ENCODE results near the gene FNTB. TPM values are rescaled to one million over a fixed set of nuclear protein-coding genes. Genes with fewer than 3 reads are reported as not detected.

Gene FNTB
- total RNA-seq, 1 experiment from 2014 or later: 20.7 TPM

DNA sequence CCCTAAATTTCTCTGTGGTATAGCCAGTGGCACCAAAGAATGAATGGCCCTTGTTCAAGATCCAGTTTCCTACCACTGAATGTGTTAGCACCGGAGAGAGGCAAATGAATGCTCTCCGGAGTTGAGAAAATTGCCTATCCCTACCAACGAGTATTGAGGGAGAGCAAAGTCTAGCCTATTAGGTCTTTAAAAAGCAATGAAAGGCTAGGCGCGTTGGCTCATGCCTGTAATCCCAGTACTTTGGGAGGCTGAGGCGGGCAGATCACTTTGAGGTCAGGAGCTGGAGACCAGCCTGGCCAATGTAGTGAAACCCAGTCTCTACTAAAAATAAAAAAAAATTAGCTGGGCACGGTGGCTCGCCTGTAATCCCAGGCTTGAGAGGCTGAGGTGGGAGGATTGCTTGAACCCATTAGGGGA is 13.7 kb upstream of the FNTB start:
- Histone ChIP-seq H2BK5ac (ENCODE audit: insufficient read length, low read length) (no peak overlapping the region), H4K5ac (ENCODE audit: insufficient read length, low read depth, low read length) (no peak overlapping the region)
- H3K4me3 Mint-ChIP-seq: peak overlapping the region; percentile 72 to 84

More for the DNA sequence above, 13.7 kb upstream of the FNTB start:
- peaks cover 32% of the 10 kb centered on the region for H3K27me3 Mint-ChIP-seq (ENCODE audit: low read depth)
- H3K9me3 Mint-ChIP-seq: no peaks in the 10 kb centered on the region
- DNase-seq: no peak
- no peak overlapping the region for H3K9ac ChIP-seq (ENCODE audit: extremely low read depth, insufficient read length, low read length)
- no peak overlapping the region for H4K91ac ChIP-seq (ENCODE audit: insufficient read length, low read depth, low read length)
- TF ChIP-seq, protein P1, sequence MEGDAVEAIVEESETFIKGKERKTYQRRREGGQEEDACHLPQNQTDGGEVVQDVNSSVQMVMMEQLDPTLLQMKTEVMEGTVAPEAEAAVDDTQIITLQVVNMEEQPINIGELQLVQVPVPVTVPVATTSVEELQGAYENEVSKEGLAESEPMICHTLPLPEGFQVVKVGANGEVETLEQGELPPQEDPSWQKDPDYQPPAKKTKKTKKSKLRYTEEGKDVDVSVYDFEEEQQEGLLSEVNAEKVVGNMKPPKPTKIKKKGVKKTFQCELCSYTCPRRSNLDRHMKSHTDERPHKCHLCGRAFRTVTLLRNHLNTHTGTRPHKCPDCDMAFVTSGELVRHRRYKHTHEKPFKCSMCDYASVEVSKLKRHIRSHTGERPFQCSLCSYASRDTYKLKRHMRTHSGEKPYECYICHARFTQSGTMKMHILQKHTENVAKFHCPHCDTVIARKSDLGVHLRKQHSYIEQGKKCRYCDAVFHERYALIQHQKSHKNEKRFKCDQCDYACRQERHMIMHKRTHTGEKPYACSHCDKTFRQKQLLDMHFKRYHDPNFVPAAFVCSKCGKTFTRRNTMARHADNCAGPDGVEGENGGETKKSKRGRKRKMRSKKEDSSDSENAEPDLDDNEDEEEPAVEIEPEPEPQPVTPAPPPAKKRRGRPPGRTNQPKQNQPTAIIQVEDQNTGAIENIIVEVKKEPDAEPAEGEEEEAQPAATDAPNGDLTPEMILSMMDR (conservative IDR thresholded peaks at IDR 0.05): no peak
- no peak overlapping the region for H3K56ac ChIP-seq (ENCODE audit: insufficient read length, low read depth, low read length)
- H4K8ac ChIP-seq (replicated peaks; ENCODE audit: insufficient read length, low read depth, low read length): no peak overlapping the region
- no peak overlapping the region for H2AK5ac ChIP-seq (ENCODE audit: insufficient read length, low read length)
- H3K27ac Mint-ChIP-seq: no peak overlapping the region; a peak in 1 of 7 replicates
- no peak overlapping the region for H3K27ac ChIP-seq (ENCODE audit: insufficient read length, low read depth, low read length)
- H3K23me2 ChIP-seq (ENCODE audit: insufficient read length, low read depth, low read length, poor library complexity, severe bottlenecking): no peaks in the 10 kb centered on the region
- H3K36me3 Mint-ChIP-seq (ENCODE audit: insufficient read depth in 1 of 3, low read depth in 3 of 3): peaks cover 0 to 5% (median 4%) of the 10 kb centered on the region in 3 experiments; a peak in 2 of 7 replicates
- H3K4ac ChIP-seq (ENCODE audit: low read depth, low read length): no peak overlapping the region
- H3T11ph ChIP-seq (ENCODE audit: low read length): no peak overlapping the region
- no peak overlapping the region for H3K14ac ChIP-seq (ENCODE audit: insufficient read depth, low read length)
- H3K4me1 ChIP-seq (ENCODE audit: insufficient read depth, low read length): peaks cover 27% of the 10 kb centered on the region; the same call in 1 of the 2 replicates
- H3K27me3 ChIP-seq (ENCODE audit: insufficient read depth, low read length): no peaks in the 10 kb centered on the region
- WGBS (ENCODE audit: extremely low coverage, insufficient read length, low lambda C conversion rate): no CpG with 5 or more reads among the region's 8 CpGs
- H3K23ac ChIP-seq (ENCODE audit: insufficient read length, low read depth, low read length): no peak overlapping the region
- no peak overlapping the region for H2BK12ac ChIP-seq (ENCODE audit: insufficient read length, low read depth, low read length)
- H3K79me1 ChIP-seq (ENCODE audit: insufficient read depth, low read depth, low read length, poor library complexity, severe bottlenecking): no peaks in the 10 kb centered on the region
- H2BK120ac ChIP-seq (ENCODE audit: low read depth, low read length, poor library complexity, severe bottlenecking): no peak overlapping the region
- H3K79me2 ChIP-seq (ENCODE audit: insufficient read depth, low read length): no peaks in the 10 kb centered on the region; the same call in 1 of the 2 replicates
- no peak overlapping the region for H3K18ac ChIP-seq (ENCODE audit: insufficient read length, low read depth, low read length)
- peak overlapping the region; percentile 46 for H3K4me2 ChIP-seq (ENCODE audit: insufficient read depth, insufficient read length, low read length)
- no peak overlapping the region for H2BK20ac ChIP-seq (ENCODE audit: low read depth, low read length, poor library complexity, severe bottlenecking)
- H2BK15ac ChIP-seq (ENCODE audit: low read depth, low read length): no peak overlapping the region
- no peaks in the 10 kb centered on the region for H3K9me3 ChIP-seq (ENCODE audit: control insufficient read depth, low read depth, low read length)
- no peak overlapping the region for H2AFZ ChIP-seq (ENCODE audit: low read length)
- H4K20me1 ChIP-seq (ENCODE audit: control insufficient read depth, insufficient read depth, insufficient read length): no peaks in the 10 kb centered on the region
- peaks cover 54 to 66% of the 10 kb centered on the region in 2 experiments for H3K4me1 Mint-ChIP-seq

Data from H9 (cell line).